MCF 10A (cell line): ENCODE data around the gene CELF6. TPM values are rescaled to one million over a fixed set of nuclear protein-coding genes. Genes with fewer than 3 reads are reported as not detected.

Source experiments
- BruUV-seq: library from RNA; stranded (reverse); fragments of 400-500 nt; replicated peaks from 2 replicates; lab custom pipeline; 2021; lab: Mats Ljungman, UMichigan
- CTCF ChIA-PET: fragments of 300-600 bp; sonication (Branson Sonifier 250); formaldehyde crosslinking; extraction: SDS; loops from one replicate; lab custom pipeline; 2021; ENCODE audit warnings: antibody characterized with exemption, inconsistent platforms; lab: Yijun Ruan, JAX
- POLR2A ChIA-PET: fragments of 300-600, 350-650 bp; sonication (Branson Sonifier 250); formaldehyde crosslinking; extraction: SDS; loops from one replicate; lab custom pipeline; 2020; ENCODE audit warnings: antibody characterized with exemption, inconsistent platforms; lab: Yijun Ruan, JAX
- DNase-seq: peaks from one replicate; pipeline ENCODE4 v3.0.0-alpha.2; 2018; ENCODE audit not compliant: unreplicated experiment
- H3K27ac Mint-ChIP-seq: one replicate; pipeline ENCODE4 v1.8.0; 2022; ENCODE audit warnings: mild to moderate bottlenecking, low read depth, mixed read lengths; ENCODE audit not compliant: unreplicated experiment
- H3K27me3 Mint-ChIP-seq: one replicate; pipeline ENCODE4 v1.8.0; 2022; ENCODE audit warnings: mixed read lengths; ENCODE audit not compliant: insufficient read depth, unreplicated experiment
- H3K36me3 Mint-ChIP-seq: one replicate; pipeline ENCODE4 v1.8.0; 2022; ENCODE audit warnings: mild to moderate bottlenecking, moderate library complexity, mixed read lengths; ENCODE audit not compliant: insufficient read depth, unreplicated experiment
- H3K4me1 Mint-ChIP-seq: one replicate; pipeline ENCODE4 v1.8.0; 2022; ENCODE audit warnings: mixed read lengths; ENCODE audit not compliant: insufficient read depth, unreplicated experiment
- H3K4me3 Mint-ChIP-seq: one replicate; pipeline ENCODE4 v1.8.0; 2022; ENCODE audit warnings: mild to moderate bottlenecking, moderate library complexity, mixed read lengths; ENCODE audit not compliant: unreplicated experiment
- H3K9me3 Mint-ChIP-seq: one replicate; pipeline ENCODE4 v1.8.0; 2022; ENCODE audit warnings: mixed read lengths; ENCODE audit not compliant: unreplicated experiment
- CTCF ChIP-seq: fragments of 200-600 bp; IDR thresholded peaks from one replicate; pipeline ENCODE4 v1.8.0; 2022; ENCODE audit warnings: antibody characterized with exemption, mild to moderate bottlenecking; ENCODE audit not compliant: unreplicated experiment
- intact Hi-C: fragments of 100-400 bp; cut with micrococcal nuclease; formaldehyde crosslinking; loops from 2 replicates; pipeline ENCODE4 v1.14.1; 2022
- total RNA-seq: library from RNA; stranded (reverse); gene quantifications from 2 replicates; pipeline ENCODE4 v1.2.3, GENCODE V29; 2022

Gene CELF6
- total RNA-seq, 1 experiment from 2014 or later, result 0.26 TPM

GRCh38 chr15:72249142-72249810 lies 70.7 kb downstream of the CELF6 start:
- no TSS peak for BruUV-seq
- Mint-ChIP-seq H3K27ac (no peak overlapping the region), H3K4me3 (no peak overlapping the region), H3K4me1 (peaks cover 11% of the 10 kb centered on the region), H3K36me3 (peaks cover 84% of the 10 kb centered on the region), H3K27me3 (no peaks in the 10 kb centered on the region), H3K9me3 (no peaks in the 10 kb centered on the region)
- ChIA-PET POLR2A (interaction anchor here (1.1 to 1.3 kb wide), 2 partner anchors 11 to 18 kb away, joined by 3 to 4 read pairs; partner anchors contain the start of gene PKM), CTCF (no interaction called here)
- no peak for TF ChIP-seq CTCF
- intact Hi-C loops, result no loop called here
- no peak for DNase-seq

GRCh38 chr15:72248514-72248913 lies 71.4 kb downstream of the CELF6 start:
- no peak for TF ChIP-seq CTCF
- ChIA-PET POLR2A (interaction anchor here (1.3 kb wide), 1 partner anchor 17 kb away, joined by 4 read pairs; the partner anchor contains the start of gene PKM), CTCF (no interaction called here)
- no peak for DNase-seq
- no peaks in the 10 kb centered on the region for H3K27me3 Mint-ChIP-seq
- no TSS peak for BruUV-seq
- peaks cover 84% of the 10 kb centered on the region for H3K36me3 Mint-ChIP-seq
- no peak overlapping the region for H3K4me3 Mint-ChIP-seq
- intact Hi-C loops, result no loop called here
- peak overlapping the region; percentile 35 for H3K27ac Mint-ChIP-seq
- H3K9me3 Mint-ChIP-seq, result no peaks in the 10 kb centered on the region
- peaks cover 11% of the 10 kb centered on the region for H3K4me1 Mint-ChIP-seq

GRCh38 chr15:72242775-72243370 lies 77.1 kb downstream of the CELF6 start:
- peak overlapping the region; percentile 43 for H3K27ac Mint-ChIP-seq
- BruUV-seq, result no TSS peak
- no peak overlapping the region for H3K4me3 Mint-ChIP-seq
- H3K4me1 Mint-ChIP-seq, result no peaks in the 10 kb centered on the region
- CTCF ChIA-PET, result interaction anchor here (0.8 to 1.2 kb wide), 2 partner anchors 18 to 43 kb away, joined by 3 read pairs; no protein-coding TSS in a partner anchor
- POLR2A ChIA-PET, result interaction anchor here (0.7 to 1.8 kb wide), 3 partner anchors 12 to 40 kb away, joined by 3 to 6 read pairs (median 3); partner anchors contain the start of gene PKM
- no peaks in the 10 kb centered on the region for H3K9me3 Mint-ChIP-seq
- TF ChIP-seq CTCF, result no peak
- DNase-seq, result no peak
- H3K36me3 Mint-ChIP-seq, result peaks cover 54% of the 10 kb centered on the region
- intact Hi-C loops, result no loop called here
- H3K27me3 Mint-ChIP-seq, result no peaks in the 10 kb centered on the region

- ChIA-PET POLR2A (interaction anchor here (0.7 to 5.8 kb wide), 7 partner anchors 11 to 41 kb away, joined by 3 to 88 read pairs (median 5); partner anchors contain the start of gene PKM), CTCF (interaction anchor here (0.6 to 1.8 kb wide), 2 partner anchors 10 to 136 kb away, joined by 4 to 8 read pairs; partner anchors contain the start of gene HEXA)
- intact Hi-C loops, result no loop called here
- Mint-ChIP-seq H3K36me3 (peaks cover 32% of the 10 kb centered on the region), H3K27me3 (no peaks in the 10 kb centered on the region), H3K4me3 (no peak overlapping the region), H3K4me1 (peaks cover 17% of the 10 kb centered on the region), H3K27ac (no peak overlapping the region), H3K9me3 (no peaks in the 10 kb centered on the region)
- BruUV-seq, result no TSS peak
- TF ChIP-seq CTCF, result no peak
- no peak for DNase-seq
Measured at GRCh38 chr15:72239652-72240051, 80.3 kb downstream of the CELF6 start.
